ENCODE results near the gene HS1BP3. TPM values are rescaled to one million over a fixed set of nuclear protein-coding genes. Genes with fewer than 3 reads are reported as not detected.

The HS1BP3 gene
- total RNA-seq, 1 donor from 2014 or later: 8.9 TPM

DNA sequence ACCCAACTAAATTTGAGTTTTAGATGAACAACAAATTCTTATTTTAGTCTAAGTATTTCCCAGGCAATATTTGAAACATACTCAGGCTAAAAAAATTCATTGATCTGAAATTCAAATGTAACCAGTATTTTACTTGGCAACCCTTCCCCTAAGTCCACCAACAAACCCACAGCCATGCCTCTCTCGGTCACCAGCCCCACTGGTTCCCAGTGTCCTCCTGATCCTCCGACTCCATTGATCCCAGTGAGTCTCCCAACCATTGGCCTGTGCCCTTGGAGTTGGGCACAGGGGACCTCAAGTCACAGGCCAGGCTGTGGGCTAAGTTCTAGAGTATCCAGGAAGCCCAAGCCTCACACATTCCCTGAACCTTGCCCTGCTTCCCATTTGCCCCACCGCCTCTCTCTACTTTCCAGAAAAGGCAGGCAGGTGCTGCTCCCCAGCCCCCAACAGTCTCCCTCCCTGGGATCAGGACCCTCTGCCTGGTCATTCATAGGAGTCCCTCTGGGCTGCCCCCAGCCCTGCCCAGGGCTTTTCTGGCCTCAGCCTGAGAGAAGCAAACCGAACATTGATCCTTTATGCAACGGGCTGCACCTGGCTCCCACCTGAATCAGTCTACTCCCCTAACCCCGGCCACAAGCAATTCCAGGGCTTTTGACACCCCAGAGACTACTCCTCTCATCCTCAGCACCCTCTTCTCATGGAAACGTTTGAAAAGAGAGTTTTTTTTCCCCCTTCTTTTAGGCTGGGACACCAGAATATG lies 81.3 kb downstream of the HS1BP3 start:
- intact Hi-C loops (cut with micrococcal nuclease): no loop called here
- Mint-ChIP-seq H3K4me3 (no peak overlapping the region), H3K36me3 (ENCODE audit: low read depth) (no peaks in the 10 kb centered on the region), H3K4me1 (peaks cover 17% of the 10 kb centered on the region), H3K27ac (no peak overlapping the region), H3K27me3 (peaks cover 3% of the 10 kb centered on the region), H3K9me3 (no peaks in the 10 kb centered on the region)
- DNase-seq: no peak

DNA sequence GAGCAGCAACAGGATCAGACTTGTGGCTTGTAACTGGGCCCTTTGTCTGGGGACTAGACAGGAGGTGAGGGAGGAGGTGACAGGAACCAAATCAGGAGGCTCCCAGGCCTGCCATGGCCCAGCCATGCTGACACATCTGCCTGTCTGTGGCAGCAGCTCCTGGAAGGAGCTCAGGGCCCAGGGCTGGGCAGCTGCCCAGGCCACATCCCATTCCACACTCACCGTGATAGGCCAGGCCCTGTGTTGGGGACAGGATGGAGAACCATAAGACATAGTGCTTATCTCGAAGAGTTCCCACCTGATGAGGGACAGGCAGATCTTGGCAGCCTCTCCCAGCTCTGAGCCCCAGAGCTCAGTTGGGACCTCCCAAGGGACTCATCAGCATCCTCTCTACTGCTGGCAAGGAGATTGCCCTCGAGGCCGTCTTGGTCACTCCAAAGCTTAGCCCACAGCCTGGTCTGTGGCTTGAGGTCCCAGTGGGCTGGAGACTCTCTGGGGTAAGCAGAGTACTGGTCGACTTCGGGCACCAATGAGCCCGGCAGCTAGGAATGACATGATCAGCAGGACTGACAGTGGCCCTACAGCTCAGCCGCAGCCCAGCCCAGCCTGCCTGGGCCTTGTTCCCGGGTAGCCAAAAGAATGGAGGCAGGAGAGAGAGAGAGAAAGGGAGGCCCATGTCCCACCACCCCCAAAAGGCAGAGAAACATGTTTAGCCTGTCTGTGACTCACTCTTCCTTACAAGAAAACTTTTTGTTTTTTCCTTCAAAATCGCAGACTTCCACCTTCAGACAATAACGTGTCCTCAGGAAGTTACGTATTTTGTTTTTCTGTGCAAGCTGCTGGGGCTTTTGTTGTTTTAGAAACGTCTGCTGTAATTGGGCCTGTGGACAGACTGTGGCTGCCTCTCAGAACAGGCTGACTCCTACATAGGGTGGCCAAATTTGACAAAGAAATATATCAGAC lies 82.1 kb downstream of the HS1BP3 start:
- no peaks in the 10 kb centered on the region for H3K9me3 Mint-ChIP-seq
- peaks cover 3% of the 10 kb centered on the region for H3K27me3 Mint-ChIP-seq
- DNase-seq: no peak
- H3K36me3 Mint-ChIP-seq (ENCODE audit: low read depth): no peaks in the 10 kb centered on the region
- peak overlapping the region; percentile 43 for H3K27ac Mint-ChIP-seq
- H3K4me3 Mint-ChIP-seq: no peak overlapping the region
- H3K4me1 Mint-ChIP-seq: peaks cover 10% of the 10 kb centered on the region
- intact Hi-C loops (cut with micrococcal nuclease): no loop called here

DNA sequence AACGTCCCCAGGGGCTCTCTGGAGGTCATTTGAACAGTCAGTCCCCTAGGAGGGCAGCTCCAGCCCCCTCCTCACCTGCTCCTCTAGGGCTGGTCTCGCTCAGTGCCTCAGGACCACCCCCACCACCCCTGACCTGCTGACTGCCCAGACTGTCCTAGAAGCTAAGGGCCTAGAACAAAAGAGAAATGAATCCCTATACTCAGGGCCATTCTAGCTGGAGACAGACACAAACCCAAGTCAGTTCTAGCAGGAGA lies 83.0 kb downstream of the HS1BP3 start:
- DNase-seq: no peak
- no peaks in the 10 kb centered on the region for H3K36me3 Mint-ChIP-seq (ENCODE audit: low read depth)
- H3K9me3 Mint-ChIP-seq: no peaks in the 10 kb centered on the region
- peaks cover 7% of the 10 kb centered on the region for H3K4me1 Mint-ChIP-seq
- H3K27ac Mint-ChIP-seq: no peak overlapping the region
- intact Hi-C loops (cut with micrococcal nuclease): no loop called here
- H3K27me3 Mint-ChIP-seq: peaks cover 3% of the 10 kb centered on the region
- no peak overlapping the region for H3K4me3 Mint-ChIP-seq

Other genes starting within 250 kb of the HS1BP3 start
- gene RHOB, start 204.0 kb downstream of the HS1BP3 start, total RNA-seq: 16.4 and 18.5 TPM in 2 replicates
- gene GDF7, start 16.0 kb upstream of the HS1BP3 start, total RNA-seq: 0.26 TPM in 2 replicates
- 31.6 and 37.7 TPM in 2 replicates for gene LDAH, start 172.0 kb upstream of the HS1BP3 start, total RNA-seq

Measured in activated CD4-positive, alpha-beta T cell treated with anti-CD3 and anti-CD28 coated beads, Interleukin-2, amount 10 ng/mL, durations not matched to agents 24 days and 14 days (primary cell).